Activated T-helper 1 cell treated with anti-CD3 and anti-CD28 coated beads, Interleukin-12 subunit alpha, Interleukin-12 subunit beta, Interleukin-2, Interleukin-4 antibody, amounts not matched to agents 30 ng/mL and 10 ng/mL and 1 ng/mL, durations not matched to agents 14 hours and 24 hours and 36 hours (primary cell): Measurements from ENCODE around the gene IKZF2. TPM values are rescaled to one million over a fixed set of nuclear protein-coding genes. Genes with fewer than 3 reads are reported as not detected.

ENCODE experiments used
- total RNA-seq: library from RNA; stranded (reverse); gene quantifications from 2 replicates; pipeline ENCODE4 v1.2.3, GENCODE V29; 2022

IKZF2 gene
- total RNA-seq, 1 donor from 2014 or later: 3.2 TPM

Other genes with a start within 250 kb of the IKZF2 start
- 7.3 TPM in 2 replicates for gene SPAG16, start 132.9 kb upstream of the IKZF2 start, total RNA-seq